Uterus (tissue), 2 donors: ENCODE data around the gene ANKRD6.

Source experiments
- CTCF ChIP-seq, 4 experiments: fragments of 200-600 bp in 2 of 4; fragments of 450-650 bp in 2 of 4; sonication (generic) in 2 of 4; IDR thresholded peaks; one replicate each; pipeline ENCODE4 v1.5.1; 2016 to 2019; ENCODE audit warnings: antibody characterized with exemption in 4 of 4, mild to moderate bottlenecking in 2 of 4, moderate library complexity in 1 of 4
- POLR2A ChIP-seq, 2 donors: fragments of 450-650 bp; IDR thresholded peaks; one replicate each; pipeline ENCODE4 v1.6.1; 2016; ENCODE audit warnings: antibody characterized with exemption in 2 of 2, mild to moderate bottlenecking in 1 of 2, moderate library complexity in 1 of 2

GRCh38 chr6:89585154-89585553 lies 152.2 kb downstream of the ANKRD6 start:
- TF ChIP-seq POLR2A (IDR thresholded peaks at IDR 0.05) (no peak), CTCF (IDR thresholded peaks at IDR 0.05) (no peak)
